Choroid plexus epithelial cell (primary cell): ENCODE measurements around the gene C2orf81.

Source experiments
- DNase-seq: peaks from one replicate; pipeline ENCODE4 v3.0.0-alpha.2; 2010; ENCODE audit warnings: low read depth
- H3K4me3 ChIP-seq: 2 replicates; pipeline ENCODE4 v1.5.1; 2011; ENCODE audit warnings: low read depth, mild to moderate bottlenecking, control low read depth, low read length, moderate library complexity
- TF ChIP-seq, protein P1 (sequence below): conservative IDR thresholded peaks from 2 replicates; pipeline ENCODE4 v1.5.1; 2011; ENCODE audit warnings: low read depth, mild to moderate bottlenecking, control low read depth, inconsistent platforms, low read length, moderate library complexity

The C2orf81 gene

DNA sequence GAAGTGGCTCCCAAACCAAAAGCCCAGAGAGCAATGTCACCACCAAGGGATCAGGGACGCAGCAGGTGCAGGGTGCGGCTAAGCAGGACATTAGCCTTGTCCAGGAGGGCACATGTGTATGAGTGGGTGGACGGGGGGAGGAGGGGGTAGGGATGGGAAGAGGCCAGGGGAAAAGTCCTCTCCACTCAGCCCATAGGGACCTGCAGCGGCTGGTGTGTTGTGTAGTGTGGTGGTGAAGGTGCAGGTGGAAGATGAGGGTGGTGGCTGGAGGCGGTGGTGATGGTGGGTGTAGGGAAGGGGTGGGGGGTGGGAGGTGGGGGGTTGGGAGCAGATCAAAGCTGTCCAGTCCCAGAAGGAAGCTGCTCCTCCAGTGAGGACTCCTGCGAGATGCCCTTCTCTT lies 3.7 kb downstream of the C2orf81 start:
- no peak overlapping the region for H3K4me3 ChIP-seq
- DNase-seq: no peak
- TF ChIP-seq, protein P1, sequence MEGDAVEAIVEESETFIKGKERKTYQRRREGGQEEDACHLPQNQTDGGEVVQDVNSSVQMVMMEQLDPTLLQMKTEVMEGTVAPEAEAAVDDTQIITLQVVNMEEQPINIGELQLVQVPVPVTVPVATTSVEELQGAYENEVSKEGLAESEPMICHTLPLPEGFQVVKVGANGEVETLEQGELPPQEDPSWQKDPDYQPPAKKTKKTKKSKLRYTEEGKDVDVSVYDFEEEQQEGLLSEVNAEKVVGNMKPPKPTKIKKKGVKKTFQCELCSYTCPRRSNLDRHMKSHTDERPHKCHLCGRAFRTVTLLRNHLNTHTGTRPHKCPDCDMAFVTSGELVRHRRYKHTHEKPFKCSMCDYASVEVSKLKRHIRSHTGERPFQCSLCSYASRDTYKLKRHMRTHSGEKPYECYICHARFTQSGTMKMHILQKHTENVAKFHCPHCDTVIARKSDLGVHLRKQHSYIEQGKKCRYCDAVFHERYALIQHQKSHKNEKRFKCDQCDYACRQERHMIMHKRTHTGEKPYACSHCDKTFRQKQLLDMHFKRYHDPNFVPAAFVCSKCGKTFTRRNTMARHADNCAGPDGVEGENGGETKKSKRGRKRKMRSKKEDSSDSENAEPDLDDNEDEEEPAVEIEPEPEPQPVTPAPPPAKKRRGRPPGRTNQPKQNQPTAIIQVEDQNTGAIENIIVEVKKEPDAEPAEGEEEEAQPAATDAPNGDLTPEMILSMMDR: no peak

DNA sequence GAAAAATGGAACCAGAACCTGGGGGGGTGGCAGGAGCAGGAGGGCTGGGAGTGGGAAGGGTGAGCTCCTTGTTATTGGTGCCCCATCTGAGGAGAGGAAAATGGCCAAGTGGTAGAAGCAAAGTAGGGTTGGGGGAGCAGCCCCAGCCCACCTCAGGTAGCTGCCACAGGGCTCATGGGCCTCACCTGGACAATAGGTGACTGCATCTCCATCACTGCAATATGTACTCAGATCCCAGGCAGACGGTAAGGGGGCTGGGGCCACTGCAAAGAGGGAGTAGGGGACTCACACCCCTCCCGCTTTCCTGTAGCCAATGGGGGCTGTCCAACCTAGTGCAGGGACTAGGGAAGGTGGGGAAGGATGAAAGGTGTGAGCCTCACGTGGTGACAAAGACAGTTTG lies 4.2 kb downstream of the C2orf81 start:
- no peak for DNase-seq
- TF ChIP-seq, protein P1: no peak
- H3K4me3 ChIP-seq: no peak overlapping the region

DNA sequence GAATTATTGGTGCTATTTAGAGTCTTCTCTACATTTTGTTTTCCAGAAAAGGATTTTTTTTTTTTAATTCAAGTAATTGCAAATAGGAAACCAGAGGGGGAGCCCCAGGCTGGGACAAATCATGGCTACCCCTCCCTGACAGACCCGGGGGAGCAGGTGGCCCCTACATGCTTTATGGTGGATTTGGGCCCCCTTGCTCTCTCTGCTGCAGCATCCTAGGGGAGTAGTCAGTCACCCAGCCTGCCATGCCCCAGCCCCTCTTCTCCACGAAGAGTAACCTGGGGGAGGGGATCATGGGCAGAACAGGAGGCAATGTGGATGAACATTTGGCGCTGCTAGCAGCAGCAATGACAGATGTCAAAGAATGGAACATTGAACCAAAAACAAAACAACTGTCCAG lies 4.6 kb downstream of the C2orf81 start:
- no peak for DNase-seq
- no peak overlapping the region for H3K4me3 ChIP-seq
- TF ChIP-seq, protein P1: peak; percentile 27

DNA sequence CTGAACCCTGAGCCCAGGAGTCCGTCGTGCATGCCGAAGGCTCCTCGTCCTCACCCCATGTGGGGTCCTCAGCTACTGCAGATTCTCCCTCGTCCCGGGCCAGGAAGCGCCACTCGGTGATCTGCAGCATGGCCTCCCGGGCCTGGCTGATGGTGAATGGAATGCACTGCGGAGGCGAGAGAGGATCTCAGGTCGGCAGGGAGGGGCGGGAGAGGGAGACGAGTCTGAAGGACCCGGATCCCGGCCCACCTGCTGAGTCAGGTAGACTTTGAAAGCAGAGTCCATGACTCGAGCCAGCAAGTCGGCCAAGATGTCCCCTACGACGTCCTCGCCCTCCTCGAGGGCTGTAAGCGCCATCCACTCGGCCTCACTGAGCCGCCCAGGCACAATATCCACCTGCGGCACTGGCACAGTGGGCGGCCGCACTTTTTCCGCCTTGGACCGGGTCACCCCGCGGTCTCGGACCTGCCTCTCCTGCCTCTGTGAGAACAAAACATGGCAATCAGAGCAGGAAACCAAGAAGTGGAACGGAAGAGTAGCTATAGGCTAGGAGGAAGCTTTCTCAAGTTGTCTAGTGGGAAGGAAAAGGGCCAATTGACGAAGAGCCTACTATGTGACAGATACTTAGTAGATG lies 5.5 kb downstream of the C2orf81 start:
- TF ChIP-seq, protein P1: no peak
- DNase-seq: no peak
- peak overlapping the region; percentile 62 for H3K4me3 ChIP-seq

DNA sequence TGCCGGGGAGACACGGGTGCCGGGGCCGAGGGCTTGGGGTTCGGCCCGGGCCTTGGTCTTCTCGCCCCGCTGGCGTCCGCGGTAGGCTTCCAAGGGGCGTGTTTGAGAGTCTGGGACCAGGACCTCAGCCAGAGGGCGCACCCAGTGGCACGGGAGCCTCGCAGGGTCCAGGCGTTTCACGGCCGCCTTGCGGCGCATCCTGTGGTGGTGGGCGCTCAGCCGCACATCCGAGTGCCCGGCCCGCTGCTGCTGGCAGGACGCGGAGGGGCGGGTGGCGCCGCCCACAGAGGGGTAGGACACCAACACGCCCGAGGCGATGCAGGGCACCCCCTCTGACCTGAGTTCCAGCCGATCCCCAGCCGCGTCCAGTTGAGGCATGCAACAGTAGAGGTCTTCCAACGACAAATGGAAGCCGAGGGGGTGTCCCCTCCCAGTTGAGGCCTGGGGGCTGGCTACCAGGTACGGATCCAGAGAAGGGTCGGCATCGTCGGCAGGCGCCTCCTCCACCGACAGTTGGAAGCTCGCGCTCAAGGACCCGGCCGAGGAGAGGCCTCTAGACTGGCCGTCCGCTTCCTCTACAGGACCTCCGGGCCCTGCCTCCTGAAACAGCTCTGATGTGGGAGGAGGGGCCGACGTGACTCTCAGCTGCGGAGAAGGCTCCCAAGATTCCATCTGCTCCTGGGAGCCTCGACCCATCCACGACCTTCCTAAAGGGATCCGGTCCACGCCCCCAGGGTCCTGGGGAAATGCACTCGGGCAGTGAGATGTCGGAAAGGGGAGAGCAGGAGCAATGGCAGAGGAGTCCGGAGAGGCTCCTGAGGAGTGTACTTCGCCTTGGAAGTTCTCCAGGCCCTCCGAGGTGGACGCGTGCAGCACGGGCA lies 6.3 kb downstream of the C2orf81 start:
- H3K4me3 ChIP-seq: peak overlapping the region; percentile 62
- TF ChIP-seq, protein P1: peak; percentile 41
- DNase-seq: no peak

DNA sequence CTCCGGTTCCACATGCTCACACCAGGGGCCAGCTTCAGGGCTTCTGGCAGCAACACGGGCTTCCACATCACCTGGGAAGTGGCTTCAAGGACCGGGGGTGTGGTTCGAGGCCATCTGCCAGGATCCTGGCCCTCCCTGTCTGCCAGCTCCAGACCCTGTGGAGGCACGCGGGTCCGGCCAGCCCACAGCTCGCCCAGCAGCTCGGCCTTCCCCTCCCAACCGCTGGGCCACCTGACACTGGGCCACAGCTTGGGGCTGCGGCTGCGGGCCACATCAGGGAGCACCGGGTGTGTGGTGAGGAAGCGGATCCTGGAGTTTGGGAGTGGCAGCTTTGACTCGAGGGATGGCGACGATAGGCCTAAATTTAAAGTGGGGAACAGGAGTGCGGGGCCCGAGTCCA lies 7.0 kb downstream of the C2orf81 start:
- H3K4me3 ChIP-seq: peak overlapping the region; percentile 62
- TF ChIP-seq, protein P1: no peak
- no peak for DNase-seq
